HEK293 (cell line): Measurements from ENCODE around the gene PTPRN2.

ENCODE experiments used
- CTCF ChIP-seq: fragments of 450-650 bp; formaldehyde crosslinking; IDR thresholded peaks from 2 replicates; pipeline ENCODE4 v1.5.1; 2016; ENCODE audit warnings: missing biosample characterization, missing genetic modification characterization
- PBX3 ChIP-seq: sonication (generic); formaldehyde crosslinking; IDR thresholded peaks from 2 replicates; pipeline ENCODE4 v1.8.1; 2022; ENCODE audit warnings: mild to moderate bottlenecking, moderate library complexity, missing genetic modification reagents
- TCF7L2 ChIP-seq: IDR thresholded peaks from 2 replicates; pipeline ENCODE4 v1.6.1; 2011; ENCODE audit warnings: low read depth, mild to moderate bottlenecking, inconsistent platforms, low read length, moderate library complexity, borderline replicate concordance
- YY1 ChIP-seq: fragments of 450-650 bp; formaldehyde crosslinking; IDR thresholded peaks from 2 replicates; pipeline ENCODE4 v1.5.1; 2018; ENCODE audit warnings: missing biosample characterization, missing genetic modification characterization
- ZNF221 ChIP-seq: fragments of 450-650 bp; formaldehyde crosslinking; IDR thresholded peaks from 2 replicates; pipeline ENCODE4 v1.5.1; 2017; ENCODE audit warnings: missing biosample characterization, missing genetic modification characterization, borderline replicate concordance
- ZNF626 ChIP-seq: fragments of 450-650 bp; sonication (Bioruptor Pico); formaldehyde crosslinking; IDR thresholded peaks from 2 replicates; pipeline ENCODE4 v1.5.1; 2018; ENCODE audit warnings: missing biosample characterization, missing genetic modification characterization, inconsistent platforms
- ZXDB ChIP-seq: fragments of 450-650 bp; formaldehyde crosslinking; IDR thresholded peaks from 2 replicates; pipeline ENCODE4 v1.5.1; 2016; ENCODE audit warnings: missing biosample characterization, missing genetic modification characterization
- TF ChIP-seq, protein P1 (sequence below): fragments of 450-650 bp; formaldehyde crosslinking; IDR thresholded peaks from 2 replicates; pipeline ENCODE4 v1.5.1; 2016; ENCODE audit warnings: missing biosample characterization, missing genetic modification characterization

DNA sequence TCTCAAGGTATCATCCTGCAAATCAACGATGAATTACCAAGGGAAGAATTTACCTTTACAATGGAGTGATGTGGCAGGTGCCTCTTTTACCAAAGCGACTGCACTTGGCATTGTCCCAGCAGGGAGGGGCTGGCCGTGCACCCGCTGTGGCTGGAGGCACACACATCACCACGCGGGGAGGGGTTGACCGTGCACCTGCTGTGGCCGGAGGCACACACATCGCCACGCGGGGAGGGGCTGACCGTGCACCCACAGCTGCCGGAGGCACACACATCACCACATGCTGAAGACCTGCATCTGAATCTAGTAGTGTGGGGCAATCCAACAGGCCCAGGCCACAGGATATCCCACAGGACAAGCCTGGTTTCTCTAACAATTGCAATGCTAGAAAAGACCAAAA is 757.3 kb downstream of the PTPRN2 start:
- TF ChIP-seq PBX3 (CRISPR knock-in tag) (no peak), ZXDB (no peak), YY1 (tag by site-specific recombination) (no peak), CTCF (no peak), ZNF626 (no peak), ZNF221 (tag by site-specific recombination) (no peak), TCF7L2 (no peak)
- TF ChIP-seq, protein P1, sequence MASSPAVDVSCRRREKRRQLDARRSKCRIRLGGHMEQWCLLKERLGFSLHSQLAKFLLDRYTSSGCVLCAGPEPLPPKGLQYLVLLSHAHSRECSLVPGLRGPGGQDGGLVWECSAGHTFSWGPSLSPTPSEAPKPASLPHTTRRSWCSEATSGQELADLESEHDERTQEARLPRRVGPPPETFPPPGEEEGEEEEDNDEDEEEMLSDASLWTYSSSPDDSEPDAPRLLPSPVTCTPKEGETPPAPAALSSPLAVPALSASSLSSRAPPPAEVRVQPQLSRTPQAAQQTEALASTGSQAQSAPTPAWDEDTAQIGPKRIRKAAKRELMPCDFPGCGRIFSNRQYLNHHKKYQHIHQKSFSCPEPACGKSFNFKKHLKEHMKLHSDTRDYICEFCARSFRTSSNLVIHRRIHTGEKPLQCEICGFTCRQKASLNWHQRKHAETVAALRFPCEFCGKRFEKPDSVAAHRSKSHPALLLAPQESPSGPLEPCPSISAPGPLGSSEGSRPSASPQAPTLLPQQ (tag by site-specific recombination), result no peak
